ENCODE results near the gene EMC7. TPM values are rescaled to one million over a fixed set of nuclear protein-coding genes. Genes with fewer than 3 reads are reported as not detected.
A peak's percentile ranks its signal among the peaks of the same experiment; 100 is the strongest.
"Not testable (repeated sequence)": the region's sequence is repeated elsewhere in the genome, so short reads cannot be mapped to it uniquely, and the experiment has no call there.

The EMC7 gene
- 10 to 100 TPM; 62.7 to 68.4 TPM for total RNA-seq

DNA sequence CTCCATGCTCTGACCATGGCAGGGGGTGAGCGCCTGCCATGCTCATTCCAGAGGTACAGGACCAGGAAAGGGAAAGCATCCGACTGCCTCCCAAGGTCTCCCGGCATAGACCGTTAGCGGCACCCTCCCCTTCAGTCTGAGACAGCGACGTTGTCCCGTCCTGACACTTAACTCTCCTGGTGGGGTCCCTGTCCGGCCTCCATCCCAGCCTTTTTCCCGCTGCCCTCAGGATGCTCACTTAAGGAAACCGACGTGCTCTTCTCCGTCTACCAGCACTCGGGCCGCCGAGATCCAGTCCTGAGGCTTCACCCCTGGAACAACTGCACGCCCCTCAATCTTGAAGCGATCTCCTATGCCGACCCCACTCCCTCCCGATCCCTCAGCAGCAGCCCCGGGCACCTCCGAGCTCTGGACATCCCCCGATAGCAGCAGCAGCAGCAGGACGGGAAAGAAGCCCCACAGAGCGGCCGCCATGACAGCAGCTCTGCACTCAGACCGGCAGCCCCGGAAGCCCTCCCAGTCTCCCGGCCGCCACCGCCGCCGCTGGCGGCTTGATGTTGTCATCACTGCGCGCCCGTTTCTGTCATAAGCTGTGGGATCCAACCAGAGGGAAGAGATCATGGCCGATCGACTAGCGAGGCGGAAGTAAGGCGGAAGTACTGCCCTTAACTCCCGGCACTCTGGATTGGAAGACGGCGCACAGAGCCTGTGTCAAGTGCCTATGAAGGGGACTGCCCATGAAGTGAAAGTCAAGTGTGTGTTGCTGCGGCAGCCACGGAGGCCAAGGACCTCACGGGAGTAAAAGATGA, at the start of gene EMC7, which contains the start of gene PGBD4:
Gene EMC7 (minus strand): TSS at position 497 of the 809 bp plus-strand sequence. CDS start 23 bp downstream, at position 474.
Gene PGBD4 (plus strand): TSS at position 718 of the 809 bp plus-strand sequence. CDS start 449 bp downstream, outside the sequence.
- Mint-ChIP-seq H3K27me3 (no peaks in the 10 kb centered on the region), H3K9me3 (peaks cover 19% of the 10 kb centered on the region), H3K36me3 (peaks cover 28% of the 10 kb centered on the region), H3K4me1 (ENCODE audit: low read depth) (peaks cover 36% of the 10 kb centered on the region), H3K27ac (peak within 1 kb of the TSS; percentile 96), H3K4me3 (peak within 1 kb of the TSS; percentile 99)
- ChIA-PET CTCF (interaction anchor here (0.6 to 1.3 kb wide), 4 partner anchors 8 to 108 kb away, joined by 3 to 13 read pairs (median 6); partner anchors contain the start of gene KATNBL1), POLR2A (interaction anchor here (0.7 to 1.8 kb wide), 4 partner anchors 9 to 123 kb away, joined by 4 to 9 read pairs (median 6); partner anchors contain the start of genes EMC4 and KATNBL1)
- intact Hi-C loops (cut with micrococcal nuclease), result loop anchor here (1.0 to 5.0 kb wide), 8 partner anchors 53 to 887 kb away; partner anchors contain the start of genes AVEN, KATNBL1, LPCAT4 and ZNF770
- peak; percentile 100 for DNase-seq

DNA sequence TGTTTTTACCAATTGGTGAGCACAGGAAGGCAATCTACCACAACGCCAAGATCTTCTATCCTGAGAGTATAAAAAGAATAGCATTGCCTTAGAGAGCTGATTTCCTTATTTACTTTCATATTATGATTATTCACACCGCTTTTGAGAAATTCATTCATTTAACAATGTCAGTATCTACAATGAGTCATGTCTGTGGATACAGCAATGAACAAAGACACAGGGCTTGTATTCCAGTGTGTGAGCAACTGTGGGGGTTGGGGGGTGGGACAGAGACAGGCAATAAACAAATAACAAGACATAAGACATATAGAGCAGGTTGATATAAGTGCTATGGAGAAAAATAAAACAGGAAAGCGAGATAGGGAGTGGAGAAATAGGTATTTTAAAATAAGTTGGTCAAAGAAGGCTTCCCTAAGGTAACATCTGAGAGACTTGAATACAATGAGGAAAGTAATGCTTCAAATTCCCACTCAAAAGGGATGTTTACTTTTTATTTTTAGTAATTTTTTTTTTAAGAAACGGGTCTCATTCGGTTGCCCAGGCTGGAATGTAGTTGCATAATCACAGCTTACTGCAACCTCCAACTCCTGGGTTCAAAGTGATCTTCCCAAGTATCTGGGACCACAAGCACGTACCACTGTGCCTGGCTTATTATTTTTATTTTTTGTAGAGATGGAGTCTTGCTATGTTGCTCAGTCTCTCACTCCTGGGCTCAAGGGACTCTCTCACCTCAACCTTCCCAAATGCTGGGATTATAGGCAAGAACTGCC, 45.9 kb upstream of the EMC7 start:
- Mint-ChIP-seq H3K36me3 (peaks cover 23% of the 10 kb centered on the region), H3K27me3 (no peaks in the 10 kb centered on the region), H3K9me3 (no peaks in the 10 kb centered on the region), H3K4me1 (ENCODE audit: low read depth) (no peaks in the 10 kb centered on the region), H3K27ac (no peak overlapping the region), H3K4me3 (no peak overlapping the region)
- ChIA-PET CTCF (interaction anchor here (0.8 kb wide), 1 partner anchor 15 kb away, joined by 3 read pairs; no protein-coding TSS in a partner anchor), POLR2A (no interaction called here)
- intact Hi-C loops (cut with micrococcal nuclease), result no loop called here
- no peak for DNase-seq

- no peaks in the 10 kb centered on the region for H3K27me3 Mint-ChIP-seq
- intact Hi-C loops (cut with micrococcal nuclease), result no loop called here
- H3K4me1 Mint-ChIP-seq (ENCODE audit: low read depth), result no peaks in the 10 kb centered on the region
- CTCF ChIA-PET, result no interaction called here
- no peak overlapping the region for H3K4me3 Mint-ChIP-seq
- POLR2A ChIA-PET, result no interaction called here
- DNase-seq, result no peak
- peaks cover 2% of the 10 kb centered on the region for H3K36me3 Mint-ChIP-seq
- H3K9me3 Mint-ChIP-seq, result no peaks in the 10 kb centered on the region
- no peak overlapping the region for H3K27ac Mint-ChIP-seq
These were observed 31.8 kb upstream of the EMC7 start for GRCh38 chr15:34133511-34133910.

GRCh38 chr15:34132881-34133280, 31.2 kb upstream of the EMC7 start:
- H3K4me3 Mint-ChIP-seq, result no peak overlapping the region
- H3K27ac Mint-ChIP-seq, result no peak overlapping the region
- intact Hi-C loops (cut with micrococcal nuclease), result no loop called here
- no peaks in the 10 kb centered on the region for H3K36me3 Mint-ChIP-seq
- ChIA-PET POLR2A (no interaction called here), CTCF (no interaction called here)
- no peaks in the 10 kb centered on the region for H3K27me3 Mint-ChIP-seq
- no peaks in the 10 kb centered on the region for H3K9me3 Mint-ChIP-seq
- no peak for DNase-seq
- no peaks in the 10 kb centered on the region for H3K4me1 Mint-ChIP-seq (ENCODE audit: low read depth)

GRCh38 chr15:34128898-34129297, 27.2 kb upstream of the EMC7 start:
- no peaks in the 10 kb centered on the region for H3K27me3 Mint-ChIP-seq
- no peaks in the 10 kb centered on the region for H3K4me1 Mint-ChIP-seq (ENCODE audit: low read depth)
- ChIA-PET POLR2A (interaction anchor here (0.6 kb wide), 1 partner anchor 90 kb away, joined by 4 read pairs; the partner anchor contains the start of gene AVEN), CTCF (no interaction called here)
- H3K4me3 Mint-ChIP-seq, result no peak overlapping the region
- H3K36me3 Mint-ChIP-seq, result no peaks in the 10 kb centered on the region
- H3K9me3 Mint-ChIP-seq, result no peaks in the 10 kb centered on the region
- intact Hi-C loops (cut with micrococcal nuclease), result no loop called here
- DNase-seq, result no peak
- no peak overlapping the region for H3K27ac Mint-ChIP-seq

- H3K36me3 Mint-ChIP-seq, result no peaks in the 10 kb centered on the region
- H3K4me1 Mint-ChIP-seq (ENCODE audit: low read depth), result no peaks in the 10 kb centered on the region
- ChIA-PET POLR2A (no interaction called here), CTCF (interaction anchor here (1.2 to 1.5 kb wide), 3 partner anchors 16 to 461 kb away, joined by 3 read pairs; no protein-coding TSS in a partner anchor)
- no peak for DNase-seq
- H3K27me3 Mint-ChIP-seq, result no peaks in the 10 kb centered on the region
- intact Hi-C loops (cut with micrococcal nuclease), result no loop called here
- H3K9me3 Mint-ChIP-seq, result no peaks in the 10 kb centered on the region
- H3K4me3 Mint-ChIP-seq, result no peak overlapping the region
- H3K27ac Mint-ChIP-seq, result no peak overlapping the region
These were observed 24.9 kb upstream of the EMC7 start for GRCh38 chr15:34126522-34126921.

DNA sequence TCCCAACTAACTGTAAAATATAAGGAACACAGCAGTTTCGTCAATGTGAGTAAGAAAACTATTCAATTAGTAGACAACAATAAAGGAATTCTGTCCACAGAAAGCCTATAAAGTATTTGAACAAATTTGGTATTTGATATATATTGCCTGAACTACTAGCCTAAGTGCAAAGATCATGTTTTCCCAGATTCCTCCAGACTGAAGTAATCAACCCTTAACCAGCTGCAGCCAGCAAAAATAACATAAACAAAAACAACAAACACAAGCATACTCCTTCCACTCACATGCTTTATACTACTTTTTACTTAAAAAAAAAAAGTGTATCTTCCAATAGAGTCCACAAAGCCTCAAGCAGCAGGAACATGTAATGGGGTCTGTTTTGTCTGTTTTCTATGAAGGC, 24.3 kb upstream of the EMC7 start:
- ChIA-PET CTCF (interaction anchor here (1.2 to 1.5 kb wide), 3 partner anchors 16 to 462 kb away, joined by 3 read pairs; no protein-coding TSS in a partner anchor), POLR2A (no interaction called here)
- intact Hi-C loops (cut with micrococcal nuclease), result no loop called here

DNA sequence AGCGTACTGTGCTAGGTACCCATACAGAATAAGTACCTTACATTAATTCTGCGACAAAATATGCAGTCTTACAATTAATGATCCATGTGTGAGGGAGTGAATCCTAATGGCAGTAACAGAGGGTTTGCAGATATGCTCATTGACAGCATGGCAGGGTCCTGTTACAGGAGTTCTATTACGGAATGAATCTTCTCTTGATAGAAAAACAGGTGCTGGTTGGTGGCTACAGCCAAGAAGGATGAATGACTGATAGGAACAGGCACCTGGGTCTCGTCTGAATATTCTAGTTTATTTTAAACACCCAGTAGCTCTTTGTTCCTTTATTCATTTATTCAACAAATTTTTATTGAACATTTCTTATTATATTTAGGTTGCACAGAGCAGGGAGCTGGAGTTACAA, 23.0 kb upstream of the EMC7 start:
- Mint-ChIP-seq H3K27ac (no peak overlapping the region), H3K27me3 (peaks cover 7% of the 10 kb centered on the region), H3K4me3 (no peak overlapping the region), H3K9me3 (no peaks in the 10 kb centered on the region), H3K4me1 (ENCODE audit: low read depth) (no peaks in the 10 kb centered on the region), H3K36me3 (no peaks in the 10 kb centered on the region)
- POLR2A ChIA-PET, result no interaction called here
- no peak for DNase-seq
- CTCF ChIA-PET, result interaction anchor here (0.5 kb wide), 1 partner anchor 93 kb away, joined by 3 read pairs; no protein-coding TSS in a partner anchor
- intact Hi-C loops (cut with micrococcal nuclease), result no loop called here

More for the DNA sequence above, 24.3 kb upstream of the EMC7 start:
- Mint-ChIP-seq H3K27ac (no peak overlapping the region), H3K36me3 (no peaks in the 10 kb centered on the region), H3K4me1 (ENCODE audit: low read depth) (no peaks in the 10 kb centered on the region), H3K4me3 (no peak overlapping the region), H3K9me3 (no peaks in the 10 kb centered on the region), H3K27me3 (peaks cover 1% of the 10 kb centered on the region)
- DNase-seq, result no peak

- intact Hi-C loops (cut with micrococcal nuclease), result no loop called here
- no peak for DNase-seq
- Mint-ChIP-seq H3K4me3 (no peak overlapping the region), H3K27me3 (peaks cover 10% of the 10 kb centered on the region), H3K27ac (no peak overlapping the region), H3K9me3 (no peaks in the 10 kb centered on the region), H3K4me1 (ENCODE audit: low read depth) (no peaks in the 10 kb centered on the region), H3K36me3 (no peaks in the 10 kb centered on the region)
- ChIA-PET CTCF (interaction anchor here (0.8 kb wide), 1 partner anchor 59 kb away, joined by 3 read pairs; no protein-coding TSS in a partner anchor), POLR2A (no interaction called here)
These were observed 21.1 kb upstream of the EMC7 start for GRCh38 chr15:34122771-34123183.

DNA sequence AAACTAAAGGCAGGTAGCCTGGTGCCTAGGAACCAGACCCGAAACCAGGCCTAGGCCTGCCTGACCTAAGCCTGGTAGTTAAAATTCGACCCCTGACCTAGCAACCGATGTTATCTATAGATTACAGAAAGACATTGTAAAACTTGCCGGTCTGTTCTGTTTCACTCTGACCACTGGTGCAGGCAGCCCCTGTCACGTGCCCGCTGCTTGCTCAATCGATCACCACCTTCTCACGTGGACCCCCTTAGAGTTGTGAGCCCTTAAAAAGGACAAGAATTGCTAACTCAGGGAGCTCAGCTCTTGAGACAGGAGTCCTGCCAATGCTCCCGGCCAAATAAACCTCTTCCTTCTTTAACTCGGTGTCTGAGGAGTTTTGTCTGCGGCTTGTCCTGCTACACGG, 20.1 kb upstream of the EMC7 start:
- H3K9me3 Mint-ChIP-seq; intact Hi-C loops (cut with micrococcal nuclease); POLR2A ChIA-PET; DNase-seq; H3K27ac Mint-ChIP-seq; CTCF ChIA-PET; H3K4me1 Mint-ChIP-seq (ENCODE audit: low read depth); H3K4me3 Mint-ChIP-seq; H3K36me3 Mint-ChIP-seq: not testable (repeated sequence)
- peaks cover 14% of the 10 kb centered on the region for H3K27me3 Mint-ChIP-seq

DNA sequence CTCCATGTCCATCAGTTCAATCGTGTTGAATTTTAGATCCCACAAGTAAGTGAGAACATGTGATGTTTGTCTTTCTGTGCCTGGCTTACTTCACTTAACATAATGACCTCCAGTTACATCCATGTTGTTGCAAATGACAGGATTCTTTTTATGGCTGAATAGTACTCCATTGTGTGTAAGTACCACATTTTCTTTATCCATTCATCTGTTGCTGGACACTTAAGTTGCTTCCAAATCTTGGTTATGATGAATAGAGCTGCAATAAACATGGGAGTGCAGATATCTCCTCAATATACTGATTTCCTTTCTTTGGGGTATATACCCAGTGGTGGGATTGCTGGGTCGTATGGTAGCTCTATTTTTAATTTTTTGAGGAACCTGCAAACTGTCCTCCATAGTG, 18.8 kb upstream of the EMC7 start:
- POLR2A ChIA-PET; CTCF ChIA-PET; H3K9me3 Mint-ChIP-seq; H3K4me1 Mint-ChIP-seq (ENCODE audit: low read depth); H3K36me3 Mint-ChIP-seq; H3K4me3 Mint-ChIP-seq; intact Hi-C loops (cut with micrococcal nuclease); DNase-seq; H3K27ac Mint-ChIP-seq: not testable (repeated sequence)
- peaks cover 15% of the 10 kb centered on the region for H3K27me3 Mint-ChIP-seq

GRCh38 chr15:34119291-34119690, 17.6 kb upstream of the EMC7 start:
- ChIA-PET CTCF (no interaction called here), POLR2A (no interaction called here)
- peaks cover 18% of the 10 kb centered on the region for H3K27me3 Mint-ChIP-seq
- DNase-seq, result no peak
- no peak overlapping the region for H3K4me3 Mint-ChIP-seq
- no peaks in the 10 kb centered on the region for H3K9me3 Mint-ChIP-seq
- intact Hi-C loops (cut with micrococcal nuclease), result no loop called here
- no peaks in the 10 kb centered on the region for H3K4me1 Mint-ChIP-seq (ENCODE audit: low read depth)
- no peaks in the 10 kb centered on the region for H3K36me3 Mint-ChIP-seq
- no peak overlapping the region for H3K27ac Mint-ChIP-seq
